A673 (cell line): Measurements from ENCODE around the gene ARNT2. TPM values are rescaled to one million over a fixed set of nuclear protein-coding genes. Genes with fewer than 3 reads are reported as not detected.

Experiments
- BruUV-seq: library from RNA; stranded (reverse); fragments of 400-500 nt; replicated peaks from 2 replicates; lab custom pipeline; 2021; lab: Mats Ljungman, UMichigan
- CTCF ChIA-PET: fragments of 300-600 bp; sonication (Branson Sonifier 250); formaldehyde crosslinking; loops from one replicate; lab custom pipeline; 2022; ENCODE audit warnings: antibody characterized with exemption; lab: Charles Lee
- POLR2A ChIA-PET: fragments of 300-600 bp; sonication (Branson Sonifier 250); formaldehyde crosslinking; loops from one replicate; lab custom pipeline; 2022; ENCODE audit warnings: antibody characterized with exemption; ENCODE audit not compliant: low non-redundant PET; lab: Charles Lee
- DNase-seq: peaks from one replicate; pipeline ENCODE4 v3.0.0-alpha.2; 2015; ENCODE audit warnings: low spot score
- H3K27ac ChIP-seq: fragments of 200-600 bp; sonication (generic); 2 replicates; pipeline ENCODE4 v1.5.1; 2016; ENCODE audit warnings: mixed run types, low read depth, mild to moderate bottlenecking, mixed read lengths, antibody characterized with exemption, low read length; ENCODE audit not compliant: poor library complexity, severe bottlenecking
- H3K27me3 ChIP-seq: fragments of 200-600 bp; sonication (generic); replicated peaks from 2 replicates; pipeline ENCODE4 v1.6.1; 2017; ENCODE audit warnings: mixed run types, low read depth, mild to moderate bottlenecking, mixed read lengths, antibody characterized with exemption, low read length; ENCODE audit not compliant: insufficient read depth, poor library complexity
- H3K36me3 ChIP-seq: fragments of 200-600 bp; sonication (generic); 2 replicates; pipeline ENCODE4 v1.6.1; 2016; ENCODE audit warnings: mixed run types, mild to moderate bottlenecking, mixed read lengths, antibody characterized with exemption, low read length; ENCODE audit not compliant: insufficient read depth, poor library complexity, severe bottlenecking
- H3K4me1 ChIP-seq: fragments of 200-600 bp; sonication (generic); 2 replicates; pipeline ENCODE4 v1.6.1; 2017; ENCODE audit warnings: mixed run types, mild to moderate bottlenecking, mixed read lengths, antibody characterized with exemption, low read length; ENCODE audit not compliant: insufficient read depth, poor library complexity, severe bottlenecking
- H3K4me3 ChIP-seq: fragments of 200-600 bp; sonication (generic); 2 replicates; pipeline ENCODE4 v1.5.1; 2016; ENCODE audit warnings: low read depth, mixed run types, mild to moderate bottlenecking, mixed read lengths, low read length; ENCODE audit not compliant: poor library complexity, severe bottlenecking
- H3K9me3 ChIP-seq: fragments of 200-600 bp; sonication (generic); 2 replicates; pipeline ENCODE4 v1.6.1; 2016; ENCODE audit warnings: mixed run types, low read depth, mild to moderate bottlenecking, mixed read lengths, antibody characterized with exemption, low read length; ENCODE audit not compliant: poor library complexity, severe bottlenecking
- EZH2 ChIP-seq: fragments of 200-600 bp; sonication (generic); IDR thresholded peaks from 2 replicates; pipeline ENCODE4 v1.6.1; 2017; ENCODE audit warnings: borderline replicate concordance, low read depth, mild to moderate bottlenecking, mixed read lengths, antibody characterized with exemption, low read length; ENCODE audit not compliant: poor library complexity, severe bottlenecking
- intact Hi-C: fragments of 100-400 bp; cut with micrococcal nuclease; formaldehyde crosslinking; loops from one replicate; pipeline ENCODE4 v1.10.0; 2022; ENCODE audit not compliant: unreplicated experiment
- total RNA-seq: library from RNA; stranded (reverse); gene quantifications from 2 replicates; pipeline ENCODE4 v1.2.3, GENCODE V29; 2021
- TF ChIP-seq, protein P1 (sequence below): fragments of 300-800, 200-600 bp; sonication (generic); conservative IDR thresholded peaks from 2 replicates; pipeline ENCODE4 v1.5.1; 2017; ENCODE audit warnings: low read depth, mild to moderate bottlenecking, antibody characterized with exemption, low read length, moderate library complexity, mixed read lengths

Gene ARNT2
- total RNA-seq, 1 experiment from 2014 or later, result 2.1 TPM

DNA sequence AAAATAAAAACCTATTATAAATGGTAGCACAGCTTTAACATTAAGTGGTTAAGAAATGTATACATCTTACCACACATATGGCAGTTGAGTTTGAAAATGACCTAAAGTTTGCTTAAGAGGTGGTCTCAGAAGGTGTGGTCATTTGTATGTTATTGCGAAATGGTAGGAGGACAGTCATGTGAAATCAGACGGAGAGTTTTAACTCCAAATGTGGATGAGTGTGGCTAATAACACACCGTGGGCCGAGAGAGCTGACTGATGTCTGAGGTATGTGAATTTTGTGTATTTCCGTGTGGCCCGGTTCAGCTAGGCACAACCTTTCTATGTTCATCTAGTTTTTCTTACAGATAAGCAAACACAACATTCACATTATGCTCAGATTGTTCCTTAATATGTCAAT lies 71.9 kb downstream of the ARNT2 start:
- BruUV-seq, result no TSS peak
- TF ChIP-seq EZH2, result no peak
- TF ChIP-seq, protein P1, sequence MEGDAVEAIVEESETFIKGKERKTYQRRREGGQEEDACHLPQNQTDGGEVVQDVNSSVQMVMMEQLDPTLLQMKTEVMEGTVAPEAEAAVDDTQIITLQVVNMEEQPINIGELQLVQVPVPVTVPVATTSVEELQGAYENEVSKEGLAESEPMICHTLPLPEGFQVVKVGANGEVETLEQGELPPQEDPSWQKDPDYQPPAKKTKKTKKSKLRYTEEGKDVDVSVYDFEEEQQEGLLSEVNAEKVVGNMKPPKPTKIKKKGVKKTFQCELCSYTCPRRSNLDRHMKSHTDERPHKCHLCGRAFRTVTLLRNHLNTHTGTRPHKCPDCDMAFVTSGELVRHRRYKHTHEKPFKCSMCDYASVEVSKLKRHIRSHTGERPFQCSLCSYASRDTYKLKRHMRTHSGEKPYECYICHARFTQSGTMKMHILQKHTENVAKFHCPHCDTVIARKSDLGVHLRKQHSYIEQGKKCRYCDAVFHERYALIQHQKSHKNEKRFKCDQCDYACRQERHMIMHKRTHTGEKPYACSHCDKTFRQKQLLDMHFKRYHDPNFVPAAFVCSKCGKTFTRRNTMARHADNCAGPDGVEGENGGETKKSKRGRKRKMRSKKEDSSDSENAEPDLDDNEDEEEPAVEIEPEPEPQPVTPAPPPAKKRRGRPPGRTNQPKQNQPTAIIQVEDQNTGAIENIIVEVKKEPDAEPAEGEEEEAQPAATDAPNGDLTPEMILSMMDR, result no peak
- Histone ChIP-seq H3K27me3 (no peaks in the 10 kb centered on the region), H3K27ac (no peak overlapping the region), H3K4me3 (no peak overlapping the region), H3K9me3 (no peaks in the 10 kb centered on the region), H3K36me3 (no peaks in the 10 kb centered on the region), H3K4me1 (no peaks in the 10 kb centered on the region)
- CTCF ChIA-PET, result no interaction called here
- intact Hi-C loops, result no loop called here
- POLR2A ChIA-PET, result no interaction called here
- DNase-seq, result no peak

DNA sequence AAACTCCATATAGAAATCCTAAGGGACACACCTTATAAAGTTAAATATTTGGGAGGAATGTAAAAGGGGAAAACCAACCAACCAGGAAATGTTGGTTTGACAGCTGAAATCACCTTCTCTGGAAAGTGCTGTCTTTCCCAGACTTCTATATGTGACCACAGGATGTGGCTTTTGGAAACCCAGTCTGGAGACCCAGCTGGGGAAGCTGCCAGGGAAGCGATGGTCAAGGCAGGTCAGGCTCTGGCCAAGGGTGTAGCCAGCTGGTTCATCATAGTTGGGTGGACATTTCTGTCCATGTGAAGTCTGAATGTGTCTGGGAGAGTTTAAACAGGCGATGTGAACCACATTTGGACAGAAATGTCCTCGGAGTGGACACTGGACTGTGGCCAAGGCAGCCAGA lies 73.9 kb downstream of the ARNT2 start:
- Histone ChIP-seq H3K36me3 (no peaks in the 10 kb centered on the region), H3K4me3 (no peak overlapping the region), H3K9me3 (no peaks in the 10 kb centered on the region), H3K4me1 (no peaks in the 10 kb centered on the region), H3K27me3 (no peaks in the 10 kb centered on the region), H3K27ac (no peak overlapping the region)
- DNase-seq, result no peak
- intact Hi-C loops, result no loop called here
- CTCF ChIA-PET, result no interaction called here
- POLR2A ChIA-PET, result no interaction called here
- no TSS peak for BruUV-seq
- TF ChIP-seq, protein P1, result no peak
- no peak for TF ChIP-seq EZH2

DNA sequence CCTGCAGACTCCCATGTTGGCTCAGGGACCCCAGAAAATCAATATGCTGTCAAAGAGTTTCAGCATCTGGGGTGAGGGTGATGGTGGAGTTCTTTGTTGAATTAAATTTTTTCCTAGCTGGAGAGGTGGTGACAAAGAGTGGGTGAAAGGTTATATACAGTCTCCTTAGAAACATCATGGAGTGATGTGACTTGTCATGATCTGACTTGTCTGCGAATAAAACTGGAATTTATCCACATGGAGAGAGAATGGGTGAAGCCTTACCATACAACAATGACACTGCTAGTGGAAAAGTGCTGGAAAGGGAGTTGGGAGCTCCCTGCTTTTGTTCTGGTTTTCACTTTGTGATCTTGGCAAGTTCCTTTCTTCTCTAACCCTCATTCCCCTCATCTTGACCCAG lies 75.0 kb downstream of the ARNT2 start:
- CTCF ChIA-PET, result no interaction called here
- intact Hi-C loops, result no loop called here
- H3K36me3 ChIP-seq, result no peaks in the 10 kb centered on the region
- H3K4me1 ChIP-seq, result no peaks in the 10 kb centered on the region
- no peak overlapping the region for H3K4me3 ChIP-seq
- TF ChIP-seq, protein P1, result no peak
- no peak for TF ChIP-seq EZH2
- H3K27me3 ChIP-seq, result no peaks in the 10 kb centered on the region
- POLR2A ChIA-PET, result no interaction called here
- no peak for DNase-seq
- no TSS peak for BruUV-seq
- H3K9me3 ChIP-seq, result no peaks in the 10 kb centered on the region
- no peak overlapping the region for H3K27ac ChIP-seq
